H1 (cell line): ENCODE measurements around the gene PCDH20. TPM values are rescaled to one million over a fixed set of nuclear protein-coding genes. Genes with fewer than 3 reads are reported as not detected.

Source experiments
- CTCF ChIA-PET: fragments of 300-600 bp; sonication (Branson Sonifier 250); formaldehyde crosslinking; loops from one replicate; lab custom pipeline; 2021; ENCODE audit not compliant: partially characterized antibody; lab: Charles Lee
- POLR2A ChIA-PET: fragments of 300-600 bp; sonication (Branson Sonifier 250); formaldehyde crosslinking; loops from one replicate; lab custom pipeline; 2021; ENCODE audit warnings: inconsistent platforms; ENCODE audit not compliant: partially characterized antibody; lab: Charles Lee
- DNase-seq, 2 experiments: peaks; one replicate each; pipeline versions ENCODE4 v3.0.0 to v3.0.0-alpha.2; 2010 to 2022; ENCODE audit warnings: low spot score in 2 of 2, low read depth in 1 of 2, mixed read lengths in 1 of 2
- FAIRE-seq: peaks from 2 replicates; lab custom pipeline; 2011; peaks lifted over from hg19 to GRCh38; lab: Jason Lieb, UNC
- H2AFZ ChIP-seq: 2 replicates; pipeline ENCODE4 v1.8.1; 2012; ENCODE audit warnings: low read length, inconsistent platforms
- H2AK5ac ChIP-seq: 2 replicates; pipeline ENCODE4 v1.6.1; 2013; ENCODE audit warnings: low read depth, low read length
- H2BK120ac ChIP-seq: replicated peaks from 2 replicates; pipeline ENCODE3; 2013; ENCODE audit warnings: low read depth, low read length, inconsistent platforms
- H2BK12ac ChIP-seq: 2 replicates; pipeline ENCODE4 v1.6.1; 2013; ENCODE audit warnings: low read depth, low read length
- H2BK15ac ChIP-seq: 2 replicates; pipeline ENCODE4 v1.6.1; 2013; ENCODE audit warnings: low read length
- H2BK20ac ChIP-seq: 2 replicates; pipeline ENCODE4 v1.6.1; 2013; ENCODE audit warnings: low read length
- H2BK5ac ChIP-seq: 2 replicates; pipeline ENCODE4 v1.6.1; 2013; ENCODE audit warnings: low read depth, low read length
- H3K14ac ChIP-seq: 2 replicates; pipeline ENCODE4 v1.6.1; 2013; ENCODE audit warnings: inconsistent platforms; ENCODE audit not compliant: insufficient read length
- H3K18ac ChIP-seq: 2 replicates; pipeline ENCODE4 v1.6.1; 2013; ENCODE audit warnings: low read length; ENCODE audit errors: extremely low read depth
- H3K23ac ChIP-seq: 2 replicates; pipeline ENCODE4 v1.6.1; 2013; ENCODE audit warnings: inconsistent platforms; ENCODE audit not compliant: insufficient read length
- H3K23me2 ChIP-seq: 2 replicates; pipeline ENCODE4 v1.6.1; 2013; ENCODE audit warnings: low read depth, low read length
- H3K27ac ChIP-seq: 2 replicates; pipeline ENCODE4 v1.6.1; 2011; ENCODE audit warnings: low read depth, low read length, inconsistent platforms
- H3K27me3 ChIP-seq, 4 experiments: replicated peaks in 1 of 4; 1 replicate in 1 of 4; 2 replicates in 3 of 4; pipeline versions ENCODE4 v1.6.1 to v1.8.1; 2011 to 2013; ENCODE audit warnings: low read length in 3 of 4, mild to moderate bottlenecking in 3 of 4, inconsistent platforms in 2 of 4, mixed read lengths in 2 of 4, moderate library complexity in 1 of 4; ENCODE audit not compliant: control insufficient read depth in 3 of 4, insufficient read depth in 3 of 4; ENCODE audit errors: extremely low read depth in 1 of 4
- H3K36me3 ChIP-seq, 4 experiments: 2 replicates each; pipeline versions ENCODE4 v1.6.1 to v1.8.1; 2011 to 2013; ENCODE audit warnings: mild to moderate bottlenecking in 4 of 4, low read length in 3 of 4, moderate library complexity in 2 of 4, control low read depth in 1 of 4, inconsistent platforms in 1 of 4; ENCODE audit not compliant: insufficient read depth in 4 of 4, control insufficient read depth in 2 of 4
- H3K4ac ChIP-seq: replicated peaks from 2 replicates; pipeline ENCODE3; 2013; ENCODE audit warnings: low read length, low read depth, mixed read lengths, inconsistent platforms; ENCODE audit not compliant: insufficient read length
- H3K4me1 ChIP-seq, 4 experiments: replicated peaks in 1 of 4; 1 replicate in 1 of 4; 2 replicates in 3 of 4; pipeline versions ENCODE4 v1.6.1 to v1.8.1; 2011 to 2013; ENCODE audit warnings: low read length in 3 of 4, inconsistent platforms in 2 of 4, mixed read lengths in 1 of 4; ENCODE audit not compliant: insufficient read depth in 4 of 4, control insufficient read depth in 3 of 4
- H3K4me2 ChIP-seq, 2 experiments: 2 replicates each; pipeline versions ENCODE4 v1.6.1 to v1.8.1; 2011 to 2013; ENCODE audit warnings: low read depth in 2 of 2, low read length in 2 of 2, control low read depth in 1 of 2, inconsistent platforms in 1 of 2, mild to moderate bottlenecking in 1 of 2; ENCODE audit not compliant: insufficient read depth in 1 of 2
- H3K4me3 ChIP-seq, 4 experiments: fragments of 200-600, 300-600 bp in 1 of 4; sonication (generic), shearing (Covaris generic), sonication (Bioruptor Twin) in 1 of 4; 2 replicates each; pipeline versions ENCODE4 v1.5.1 to v1.8.1; 2011 to 2016; ENCODE audit warnings: low read length in 4 of 4, low read depth in 3 of 4, control low read depth in 2 of 4, inconsistent platforms in 2 of 4, mild to moderate bottlenecking in 2 of 4, mixed read lengths in 1 of 4, moderate library complexity in 1 of 4; ENCODE audit not compliant: insufficient read depth in 2 of 4; ENCODE audit errors: extremely low read depth in 1 of 4
- H3K56ac ChIP-seq: replicated peaks from 2 replicates; pipeline ENCODE3; 2013; ENCODE audit warnings: low read depth, mild to moderate bottlenecking, mixed read lengths, low read length, inconsistent platforms; ENCODE audit not compliant: insufficient read length
- H3K79me1 ChIP-seq: 2 replicates; pipeline ENCODE4 v1.6.1; 2013; ENCODE audit warnings: low read depth, low read length, control low read depth
- H3K79me2 ChIP-seq, 2 experiments: 2 replicates each; pipeline versions ENCODE4 v1.6.1 to v1.8.1; 2012 to 2013; ENCODE audit warnings: low read length in 2 of 2, mild to moderate bottlenecking in 2 of 2, inconsistent platforms in 1 of 2; ENCODE audit not compliant: insufficient read depth in 2 of 2, control insufficient read depth in 1 of 2
- H3K9ac ChIP-seq, 4 experiments: replicated peaks in 1 of 4; 1 replicate in 1 of 4; 2 replicates in 3 of 4; pipeline versions ENCODE4 v1.6.1 to v1.8.1; 2011 to 2013; ENCODE audit warnings: low read depth in 3 of 4, low read length in 3 of 4, control low read depth in 2 of 4, mild to moderate bottlenecking in 2 of 4, moderate library complexity in 2 of 4, inconsistent platforms in 1 of 4; ENCODE audit errors: extremely low read depth in 1 of 4
- H3K9me3 ChIP-seq, 2 experiments: 2 replicates each; pipeline versions ENCODE4 v1.6.1 to v1.8.1; 2012 to 2013; ENCODE audit warnings: mild to moderate bottlenecking in 2 of 2, moderate library complexity in 2 of 2, control low read depth in 1 of 2, inconsistent platforms in 1 of 2, low read depth in 1 of 2, low read length in 1 of 2, mixed read lengths in 1 of 2; ENCODE audit not compliant: insufficient read depth in 2 of 2
- H4K20me1 ChIP-seq, 2 experiments: replicated peaks in 1 of 2; 2 replicates each; pipeline versions ENCODE3 to v1.8.1; 2011 to 2013; ENCODE audit warnings: inconsistent platforms in 2 of 2, low read length in 2 of 2, mild to moderate bottlenecking in 1 of 2; ENCODE audit not compliant: insufficient read depth in 2 of 2, control insufficient read depth in 1 of 2
- H4K5ac ChIP-seq: 2 replicates; pipeline ENCODE4 v1.6.1; 2013; ENCODE audit warnings: low read length, low read depth, mixed read lengths, inconsistent platforms; ENCODE audit not compliant: insufficient read length
- H4K8ac ChIP-seq: 2 replicates; pipeline ENCODE4 v1.8.0; 2013; ENCODE audit warnings: mild to moderate bottlenecking, moderate library complexity, low read length, inconsistent platforms; ENCODE audit not compliant: insufficient read depth; ENCODE audit errors: extremely low read depth
- H4K91ac ChIP-seq: replicated peaks from 2 replicates; pipeline ENCODE3; 2013; ENCODE audit warnings: low read length, mixed read lengths, inconsistent platforms; ENCODE audit not compliant: insufficient read length
- BACH1 ChIP-seq: IDR thresholded peaks from 2 replicates; pipeline ENCODE4 v1.6.1; 2012; ENCODE audit warnings: low read length, improper control_type of control experiment
- CBX5 ChIP-seq: fragments of 300-800, 300-1000 bp; sonication (generic); IDR thresholded peaks from 2 replicates; pipeline ENCODE4 v1.7.1; 2016; ENCODE audit warnings: antibody characterized with exemption, low read length, low read depth
- EZH2 ChIP-seq: fragments of 200-600 bp; sonication (generic); IDR thresholded peaks from 2 replicates; pipeline ENCODE4 v1.7.1; 2012; ENCODE audit warnings: low read depth, mild to moderate bottlenecking, moderate library complexity, low read length, inconsistent platforms; ENCODE audit not compliant: severe bottlenecking
- KDM1A ChIP-seq: fragments of 200-600, 300-600 bp; sonication (generic); IDR thresholded peaks from 2 replicates; pipeline ENCODE4 v1.7.1; 2016; ENCODE audit warnings: mild to moderate bottlenecking, low read length, borderline replicate concordance
- MAX ChIP-seq: IDR thresholded peaks from 2 replicates; pipeline ENCODE4 v1.6.1; 2012; ENCODE audit warnings: inconsistent platforms
- RXRA ChIP-seq: IDR thresholded peaks from 2 replicates; pipeline ENCODE4 v1.6.1; 2011; ENCODE audit warnings: low read depth, mild to moderate bottlenecking, low read length, moderate library complexity; ENCODE audit not compliant: insufficient read depth
- SIX5 ChIP-seq: IDR thresholded peaks from 2 replicates; pipeline ENCODE4 v1.6.1; 2011; ENCODE audit warnings: mild to moderate bottlenecking, low read depth, low read length
- SP2 ChIP-seq: IDR thresholded peaks from 2 replicates; pipeline ENCODE4 v1.6.1; 2012; ENCODE audit warnings: mild to moderate bottlenecking, low read length, inconsistent platforms
- SRF ChIP-seq: IDR thresholded peaks from 2 replicates; pipeline ENCODE4 v1.6.1; 2011; ENCODE audit warnings: mild to moderate bottlenecking, low read depth, low read length, moderate library complexity
- WGBS, 2 experiments: shearing (Covaris generic) in 1 of 2; methylation state at CpG; one replicate each; pipeline versions ENCODE4 v1.1.6 to v1.1.7; 2013 to 2015; ENCODE audit warnings: low lambda C conversion rate in 2 of 2, mixed read lengths in 2 of 2, inconsistent platforms in 1 of 2, low coverage in 1 of 2, missing lambda C conversion rate in 1 of 2; ENCODE audit not compliant: insufficient replicate concordance in 2 of 2, insufficient coverage in 1 of 2, insufficient read length in 1 of 2; ENCODE audit errors: extremely low coverage in 1 of 2, missing lambda C conversion rate in 1 of 2; 5-methylcytosine and 5-hydroxymethylcytosine counted together
- polyA plus RNA-seq, 7 experiments: library from polyadenylated mRNA; depleted of rRNA in 3 of 7; stranded (reverse) in 5 of 7; unstranded in 2 of 7; fragments of >200 nt in 5 of 7; fragments of 200-250 nt in 2 of 7; gene quantifications; 1 replicate in 5 of 7; 2 replicates in 1 of 7; 4 replicates in 1 of 7; pipeline versions ENCODE4 v1.2.1 to v1.2.3, GENCODE V29; 2011 to 2013; ENCODE audit warnings: missing spikeins in 2 of 7, mixed read lengths in 2 of 7
- total RNA-seq: library from RNA; stranded (reverse); fragmentation: NEBNext Ultra II Directional; extraction: Animal tissue kit (Norgen Biotek cat#: 25700); gene quantifications from 2 replicates; pipeline ENCODE4 v1.2.1, GENCODE V29; 2021

Gene PCDH20
- total and polyA plus RNA-seq, 2 of the 8 experiments (the other 6 are each of a cell fraction or from before 2014, with no cell fraction given) = 0.65 to 2.2 TPM

DNA sequence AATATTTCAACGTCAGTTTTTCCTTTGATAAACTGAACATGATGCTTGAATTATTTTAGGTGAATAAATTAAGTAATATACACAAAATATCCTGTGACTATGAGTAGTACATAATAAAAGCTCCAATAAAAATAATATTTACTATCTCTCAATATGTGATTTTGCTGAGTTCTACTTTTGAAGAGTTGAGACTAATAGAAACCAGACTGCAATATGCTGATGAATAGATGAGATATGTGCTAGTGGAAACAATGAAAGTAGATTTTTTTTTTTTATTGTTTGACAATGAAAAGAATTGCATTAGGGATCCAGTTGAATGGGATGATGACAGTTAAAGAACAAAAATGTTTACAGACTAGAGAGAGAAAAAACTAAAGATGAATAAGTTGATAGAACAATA lies 16.4 kb upstream of the PCDH20 start:
- Histone ChIP-seq H3K9ac (no peak overlapping the region), H2BK15ac (no peak overlapping the region), H3K18ac (no peak overlapping the region), H3K14ac (no peak overlapping the region), H3K23ac (no peak overlapping the region), H4K5ac (no peak overlapping the region), H4K20me1 (no peaks in the 10 kb centered on the region), H3K79me1 (no peaks in the 10 kb centered on the region), H3K79me2 (no peaks in the 10 kb centered on the region), H2BK20ac (no peak overlapping the region), H2BK12ac (no peak overlapping the region), H3K4me3 (no peak overlapping the region), H2BK120ac (no peak overlapping the region), H3K56ac (no peak overlapping the region), H4K8ac (no peak overlapping the region), H3K23me2 (no peaks in the 10 kb centered on the region), H2BK5ac (no peak overlapping the region), H2AFZ (no peak overlapping the region), H3K27me3 (no peaks in the 10 kb centered on the region), H3K4me2 (no peak overlapping the region), H3K4me1 (peaks cover 0 to 3% (median 0%) of the 10 kb centered on the region in 4 experiments; a peak in 3 of 7 replicates), H3K9me3 (no peaks in the 10 kb centered on the region), H2AK5ac (no peak overlapping the region), H4K91ac (no peak overlapping the region), H3K36me3 (no peaks in the 10 kb centered on the region; a peak in 1 of 8 replicates), H3K4ac (no peak overlapping the region), H3K27ac (no peak overlapping the region)
- TF ChIP-seq BACH1 (no peak), EZH2 (no peak), CBX5 (no peak), SRF (no peak), SP2 (no peak), RXRA (no peak), SIX5 (no peak), KDM1A (no peak), MAX (no peak)
- ChIA-PET POLR2A (no interaction called here), CTCF (interaction anchor here (0.6 kb wide), 1 partner anchor 190 kb away, joined by 5 read pairs; no protein-coding TSS in a partner anchor)
- DNase-seq (no peak), FAIRE-seq (no peak)
- 88% methylated on average over 1 of the region's 1 CpG; no CpG with 5 or more reads in 1 of the 2 experiments for WGBS, 2 experiments
